HepG2 (cell line): ENCODE measurements around the gene ANKS3. TPM values are rescaled to one million over a fixed set of nuclear protein-coding genes. Genes with fewer than 3 reads are reported as not detected.

Experiments used
- ATAC-seq: fragments of 200-7000 bp; cut with Tn5 transposase; 3 replicates; pipeline ENCODE4 v1.9.1; 2020; ENCODE audit warnings: mild to moderate bottlenecking, moderate library complexity
- BruUV-seq: library from RNA; stranded (reverse); fragments of 400-500 nt; replicated peaks from 2 replicates; lab custom pipeline; 2021; lab: Mats Ljungman, UMichigan
- CTCF ChIA-PET: fragments of 300-600 bp; formaldehyde crosslinking; extraction: SDS; loops from one replicate; lab custom pipeline; 2021; ENCODE audit warnings: low total read pairs, inconsistent platforms, low intra/inter-chr PET ratio; lab: Yijun Ruan, JAX
- POLR2A ChIA-PET: fragments of 350-600 bp; sonication (Branson Sonifier 250); formaldehyde crosslinking; loops from one replicate; lab custom pipeline; 2020; ENCODE audit warnings: antibody characterized with exemption, inconsistent platforms; lab: Yijun Ruan, JAX
- DNase-seq: peaks from one replicate; pipeline ENCODE4 v3.0.0-alpha.2; 2015; ENCODE audit warnings: low spot score
- FAIRE-seq: peaks from 3 replicates; lab custom pipeline; 2011; peaks lifted over from hg19 to GRCh38; lab: Jason Lieb, UNC
- H2AFZ ChIP-seq: one replicate; pipeline ENCODE4 v1.6.1; 2011; ENCODE audit warnings: low read length, inconsistent platforms
- H3K27ac ChIP-seq: fragments of 300-600 bp; 3 replicates; pipeline ENCODE4 v1.8.0; 2011; ENCODE audit warnings: mixed run types, mild to moderate bottlenecking, mixed read lengths, low read length, inconsistent platforms; ENCODE audit not compliant: insufficient read depth; ENCODE audit errors: extremely low read length
- H3K27me3 ChIP-seq, 2 experiments: fragments of 200-600 bp in 1 of 2; 2 replicates in 1 of 2; 3 replicates in 1 of 2; pipeline versions ENCODE4 v1.6.0 to v1.8.0; 2011; ENCODE audit warnings: low read length in 2 of 2, mild to moderate bottlenecking in 2 of 2, moderate library complexity in 2 of 2, inconsistent platforms in 1 of 2; ENCODE audit not compliant: insufficient read depth in 2 of 2, control insufficient read depth in 1 of 2
- H3K36me3 ChIP-seq, 2 experiments: fragments of 200-600 bp in 1 of 2; replicated peaks in 1 of 2; 2 replicates in 1 of 2; 3 replicates in 1 of 2; pipeline versions ENCODE4 v1.5.1 to v1.8.0; 2011; ENCODE audit warnings: low read length in 2 of 2, inconsistent platforms in 1 of 2; ENCODE audit not compliant: insufficient read depth in 2 of 2, control insufficient read depth in 1 of 2
- H3K4me1 ChIP-seq: 2 replicates; pipeline ENCODE4 v1.5.1; 2012; ENCODE audit warnings: low read length, inconsistent platforms; ENCODE audit not compliant: insufficient read depth
- H3K4me2 ChIP-seq: 2 replicates; pipeline ENCODE4 v1.6.0; 2011; ENCODE audit warnings: low read depth, low read length, inconsistent platforms
- H3K4me3 ChIP-seq, 3 experiments: fragments of 200-600 bp in 1 of 3; sonication (generic), shearing (Covaris generic) in 1 of 3; replicated peaks in 1 of 3; 2 replicates each; pipeline ENCODE4 v1.5.1; 2011 to 2016; ENCODE audit warnings: low read length in 3 of 3, inconsistent platforms in 2 of 3, low read depth in 2 of 3, mild to moderate bottlenecking in 2 of 3, control low read depth in 1 of 3, mixed read lengths in 1 of 3; ENCODE audit not compliant: insufficient read depth in 1 of 3
- H3K79me2 ChIP-seq: one replicate; pipeline ENCODE4 v1.6.1; 2011; ENCODE audit warnings: low read length, inconsistent platforms; ENCODE audit not compliant: insufficient read depth
- H3K9ac ChIP-seq: 2 replicates; pipeline ENCODE4 v1.6.0; 2011; ENCODE audit warnings: mild to moderate bottlenecking, low read depth, low read length, inconsistent platforms; ENCODE audit not compliant: insufficient read depth
- H3K9me3 ChIP-seq: 2 replicates; pipeline ENCODE4 v1.5.1; 2012; ENCODE audit warnings: mild to moderate bottlenecking, low read length
- H4K20me1 ChIP-seq: 2 replicates; pipeline ENCODE4 v1.6.0; 2011; ENCODE audit warnings: inconsistent platforms, mild to moderate bottlenecking, low read length, moderate library complexity; ENCODE audit not compliant: insufficient read depth
- ELF1 ChIP-seq: sonication (generic); formaldehyde crosslinking; IDR thresholded peaks from 2 replicates; pipeline ENCODE4 v1.4.0; 2020; ENCODE audit warnings: missing genetic modification reagents
- ESRRA ChIP-seq: sonication (generic); formaldehyde crosslinking; IDR thresholded peaks from 2 replicates; pipeline ENCODE4 v1.5.1; 2020; ENCODE audit warnings: mild to moderate bottlenecking, low read depth, missing genetic modification reagents
- EZH2 ChIP-seq: conservative IDR thresholded peaks from 2 replicates; pipeline ENCODE4 v1.6.1; 2012; ENCODE audit warnings: mild to moderate bottlenecking, low read depth, low read length, moderate library complexity
- FIP1L1 ChIP-seq: fragments of 200-400 bp; formaldehyde crosslinking; IDR thresholded peaks from 2 replicates; pipeline ENCODE4 v1.6.1; 2018; ENCODE audit warnings: low read depth, mild to moderate bottlenecking, low read length, moderate library complexity, borderline replicate concordance; ENCODE audit not compliant: insufficient read depth
- HOXA7 ChIP-seq: sonication (generic); formaldehyde crosslinking; IDR thresholded peaks from 2 replicates; pipeline ENCODE4 v1.8.1; 2022; ENCODE audit warnings: mild to moderate bottlenecking, missing genetic modification reagents, moderate library complexity
- JUNB ChIP-seq: sonication (generic); formaldehyde crosslinking; IDR thresholded peaks from 2 replicates; pipeline ENCODE4 v1.8.0; 2022; ENCODE audit warnings: missing genetic modification reagents, mild to moderate bottlenecking, borderline replicate concordance
- MLXIP ChIP-seq: sonication (generic); formaldehyde crosslinking; IDR thresholded peaks from 2 replicates; pipeline ENCODE4 v1.9.0; 2021; ENCODE audit warnings: missing genetic modification reagents, borderline replicate concordance
- PITX1 ChIP-seq: sonication (generic); formaldehyde crosslinking; IDR thresholded peaks from 2 replicates; pipeline ENCODE4 v1.5.1; 2020; ENCODE audit warnings: mild to moderate bottlenecking, missing genetic modification reagents
- TFAP4 ChIP-seq: sonication (generic); IDR thresholded peaks from 2 replicates; pipeline ENCODE4 v1.6.1; 2016; ENCODE audit warnings: low read depth, borderline replicate concordance
- ZNF207 ChIP-seq: fragments of 450-650 bp; IDR thresholded peaks from 2 replicates; pipeline ENCODE4 v1.6.1; 2016; ENCODE audit warnings: antibody characterized with exemption, borderline replicate concordance
- ZNF777 ChIP-seq: sonication (generic); formaldehyde crosslinking; IDR thresholded peaks from 2 replicates; pipeline ENCODE4 v1.4.0; 2020; ENCODE audit warnings: missing genetic modification reagents
- ZNF841 ChIP-seq: sonication (generic); formaldehyde crosslinking; IDR thresholded peaks from 2 replicates; pipeline ENCODE4 v1.8.1; 2023; ENCODE audit warnings: missing genetic modification reagents, borderline replicate concordance
- ZSCAN30 ChIP-seq: sonication (generic); formaldehyde crosslinking; IDR thresholded peaks from 2 replicates; pipeline ENCODE4 v1.5.0; 2020; ENCODE audit warnings: mild to moderate bottlenecking, missing genetic modification reagents
- WGBS: methylation state at CpG from one replicate; pipeline ENCODE4 v1.1.6; 2017; ENCODE audit warnings: low lambda C conversion rate; 5-methylcytosine and 5-hydroxymethylcytosine counted together
- in situ Hi-C: cut with HindIII; loops from 2 replicates; pipeline ENCODE4 v1.10.0; 2017; ENCODE audit warnings: low pct_unique_long_range_greater_than_20kb; ENCODE audit not compliant: extremely low pct_ligation_motif_present
- intact Hi-C: fragments of 100-400 bp; cut with micrococcal nuclease; formaldehyde crosslinking; loops from one replicate; pipeline ENCODE4 v1.10.0; 2022; ENCODE audit not compliant: unreplicated experiment
- polyA plus RNA-seq, 8 experiments: library from polyadenylated mRNA; depleted of rRNA in 3 of 8; stranded (reverse) in 7 of 8; unstranded in 1 of 8; fragments of >200 nt; fragmentation: Illumina TruSeq in 4 of 8; extraction: Trizol in 4 of 8; gene quantifications; 2 replicates each; pipeline versions ENCODE4 v1.2.1 to v1.2.3, GENCODE V29; 2011 to 2016; ENCODE audit warnings: low read depth in 4 of 8, missing spikeins in 1 of 8, mixed read lengths in 1 of 8; ENCODE audit not compliant: insufficient read depth in 1 of 8
- total RNA-seq, 5 experiments: library from RNA; depleted of rRNA; stranded (reverse); fragments of >200 nt; fragmentation: Illumina TruSeq; extraction: Trizol; gene quantifications; 2 replicates each; pipeline ENCODE4 v1.2.3, GENCODE V29; 2016; ENCODE audit warnings: low read depth in 1 of 5
- TF ChIP-seq, protein P1 (sequence below): sonication (generic); formaldehyde crosslinking; IDR thresholded peaks from 2 replicates; pipeline ENCODE4 v1.4.0; 2020; ENCODE audit warnings: mild to moderate bottlenecking, missing genetic modification reagents
- TF ChIP-seq, protein P2 (sequence below): conservative IDR thresholded peaks from 2 replicates; pipeline ENCODE4 v1.6.1; 2018; ENCODE audit warnings: missing genetic modification reagents

ANKS3 gene
- total and polyA plus RNA-seq, 2 of the 13 experiments (the other 11 are each of a cell fraction or from before 2014, with no cell fraction given), result 11.4 to 15.9 TPM

DNA sequence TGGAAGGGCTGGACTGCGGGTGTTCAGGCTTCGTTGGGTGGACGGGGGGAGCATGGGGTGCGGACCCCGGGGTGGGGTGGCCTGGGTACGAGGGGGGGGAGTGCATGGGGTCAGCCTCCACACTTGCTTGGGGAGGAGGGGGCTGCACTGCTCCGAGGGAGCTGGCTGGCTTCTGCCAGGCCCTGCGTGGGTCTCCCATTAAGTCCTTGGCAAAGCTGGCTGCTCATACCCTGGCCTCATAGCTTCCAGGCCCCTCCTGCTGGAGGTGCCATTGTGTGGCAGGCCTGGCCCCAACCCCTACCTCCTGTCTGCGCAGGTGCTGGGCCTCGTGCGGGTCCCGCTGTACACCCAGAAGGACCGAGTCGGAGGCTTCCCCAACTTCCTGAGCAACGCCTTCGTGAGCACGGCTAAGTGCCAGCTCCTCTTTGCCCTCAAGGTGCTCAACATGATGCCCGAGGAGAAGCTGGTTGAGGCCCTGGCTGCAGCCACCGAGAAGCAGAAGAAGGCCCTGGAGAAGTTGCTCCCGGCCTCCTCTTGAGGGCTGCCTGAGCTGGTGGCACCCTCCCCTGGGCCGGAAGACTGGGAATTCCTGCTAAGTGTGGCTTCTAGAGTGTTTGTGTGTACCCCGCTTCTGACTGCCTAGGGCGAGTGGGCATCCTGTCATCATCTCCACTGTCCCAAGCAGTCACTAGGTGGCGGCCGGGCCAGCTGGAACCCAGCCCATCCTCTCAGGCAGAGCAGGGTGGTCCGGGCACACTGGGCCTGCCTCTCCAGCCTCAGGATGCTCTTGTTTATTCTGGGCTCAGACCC is 39.2 kb downstream of the ANKS3 start:
- Histone ChIP-seq H3K4me2 (peak overlapping the region; percentile 79), H3K9ac (no peak overlapping the region; the same call in 1 of the 2 replicates), H3K4me3 (peak overlapping the region; percentile 73 to 96 (median 80); a peak in 5 of 6 replicates), H3K27me3 (no peaks in the 10 kb centered on the region), H3K27ac (no peak overlapping the region), H3K79me2 (peaks cover 3% of the 10 kb centered on the region), H2AFZ (no peak overlapping the region), H3K36me3 (peaks cover 15 to 34% of the 10 kb centered on the region in 2 experiments), H3K9me3 (no peaks in the 10 kb centered on the region), H4K20me1 (no peaks in the 10 kb centered on the region), H3K4me1 (peaks cover 38% of the 10 kb centered on the region)
- in situ Hi-C loops, result no loop called here
- CTCF ChIA-PET, result no interaction called here
- no peak for FAIRE-seq
- intact Hi-C loops, result no loop called here
- POLR2A ChIA-PET, result interaction anchor here (0.8 to 2.1 kb wide), 6 partner anchors 7 to 263 kb away, joined by 3 to 8 read pairs (median 6); partner anchors contain the start of genes ANKS3, DNAAF8 and SEC14L5
- ATAC-seq, result no peak
- TSS peak; percentile 39 for BruUV-seq
- WGBS, result 70% methylated on average over 16 of the region's 26 CpGs
- no peak for DNase-seq
- TF ChIP-seq ELF1 (CRISPR knock-in tag), result no peak
- 0 out of 2 replicates have a peak, but pooled peaks have one; percentile 55 for TF ChIP-seq HOXA7
- no peak for TF ChIP-seq ZNF777 (CRISPR knock-in tag)
- no peak for TF ChIP-seq ZNF207
- TF ChIP-seq, protein P1, sequence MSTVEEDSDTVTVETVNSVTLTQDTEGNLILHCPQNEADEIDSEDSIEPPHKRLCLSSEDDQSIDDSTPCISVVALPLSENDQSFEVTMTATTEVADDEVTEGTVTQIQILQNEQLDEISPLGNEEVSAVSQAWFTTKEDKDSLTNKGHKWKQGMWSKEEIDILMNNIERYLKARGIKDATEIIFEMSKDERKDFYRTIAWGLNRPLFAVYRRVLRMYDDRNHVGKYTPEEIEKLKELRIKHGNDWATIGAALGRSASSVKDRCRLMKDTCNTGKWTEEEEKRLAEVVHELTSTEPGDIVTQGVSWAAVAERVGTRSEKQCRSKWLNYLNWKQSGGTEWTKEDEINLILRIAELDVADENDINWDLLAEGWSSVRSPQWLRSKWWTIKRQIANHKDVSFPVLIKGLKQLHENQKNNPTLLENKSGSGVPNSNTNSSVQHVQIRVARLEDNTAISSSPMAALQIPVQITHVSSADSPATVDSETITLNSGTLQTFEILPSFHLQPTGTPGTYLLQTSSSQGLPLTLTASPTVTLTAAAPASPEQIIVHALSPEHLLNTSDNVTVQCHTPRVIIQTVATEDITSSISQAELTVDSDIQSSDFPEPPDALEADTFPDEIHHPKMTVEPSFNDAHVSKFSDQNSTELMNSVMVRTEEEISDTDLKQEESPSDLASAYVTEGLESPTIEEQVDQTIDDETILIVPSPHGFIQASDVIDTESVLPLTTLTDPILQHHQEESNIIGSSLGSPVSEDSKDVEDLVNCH, result no peak
- TF ChIP-seq ZSCAN30, result no peak
- TF ChIP-seq, protein P2, sequence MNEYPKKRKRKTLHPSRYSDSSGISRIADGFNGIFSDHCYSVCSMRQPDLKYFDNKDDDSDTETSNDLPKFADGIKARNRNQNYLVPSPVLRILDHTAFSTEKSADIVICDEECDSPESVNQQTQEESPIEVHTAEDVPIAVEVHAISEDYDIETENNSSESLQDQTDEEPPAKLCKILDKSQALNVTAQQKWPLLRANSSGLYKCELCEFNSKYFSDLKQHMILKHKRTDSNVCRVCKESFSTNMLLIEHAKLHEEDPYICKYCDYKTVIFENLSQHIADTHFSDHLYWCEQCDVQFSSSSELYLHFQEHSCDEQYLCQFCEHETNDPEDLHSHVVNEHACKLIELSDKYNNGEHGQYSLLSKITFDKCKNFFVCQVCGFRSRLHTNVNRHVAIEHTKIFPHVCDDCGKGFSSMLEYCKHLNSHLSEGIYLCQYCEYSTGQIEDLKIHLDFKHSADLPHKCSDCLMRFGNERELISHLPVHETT (CRISPR knock-in tag), result no peak
- no peak for TF ChIP-seq EZH2
- no peak for TF ChIP-seq FIP1L1
- peak; percentile 26; the same call in 1 of the 2 replicates for TF ChIP-seq TFAP4
- no peak for TF ChIP-seq MLXIP
- 0 out of 2 replicates have a peak, but pooled peaks have one; percentile 28 for TF ChIP-seq ZNF841 (CRISPR knock-in tag)
- no peak for TF ChIP-seq JUNB
- no peak for TF ChIP-seq ESRRA (CRISPR knock-in tag)
- no peak for TF ChIP-seq PITX1 (CRISPR knock-in tag)
